ENCODE data around the gene ZFP82. TPM values are rescaled to one million over a fixed set of nuclear protein-coding genes. Genes with fewer than 3 reads are reported as not detected.

Gene ZFP82
- total and polyA plus RNA-seq, 7 donors: 0.60 to 8.2 (median 4.8) TPM

DNA sequence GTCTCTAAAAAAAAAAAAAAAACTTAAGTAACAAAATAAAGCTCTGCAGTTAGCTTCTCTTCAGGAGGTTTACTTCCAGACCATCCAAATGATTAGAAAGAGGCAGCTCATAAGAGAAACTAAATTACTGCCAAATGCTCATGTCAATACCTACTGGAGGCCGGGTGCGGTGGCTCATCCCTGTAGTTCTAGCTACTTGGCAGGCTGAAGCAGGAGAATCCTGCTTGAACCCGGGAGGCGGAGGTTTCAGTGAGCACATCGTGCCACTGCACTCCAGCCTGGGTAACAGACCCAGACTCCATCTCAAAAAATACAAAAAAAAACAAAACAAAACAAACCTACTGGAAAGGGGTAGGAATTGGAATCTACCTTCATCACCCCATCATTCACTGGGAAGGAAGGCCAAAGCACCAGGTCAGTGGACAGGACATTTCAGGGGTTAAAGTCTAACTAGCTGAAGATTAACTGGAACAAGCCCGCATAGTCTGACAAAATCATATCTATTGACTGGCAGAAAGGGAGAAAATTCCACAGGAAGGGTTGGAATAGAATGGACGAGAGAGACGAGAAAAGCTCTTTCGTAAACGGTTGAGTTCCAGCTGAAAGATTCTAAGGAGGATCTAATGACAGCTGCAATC lies 40.8 kb downstream of the ZFP82 start:
- H3K27me3 ChIP-seq: no peaks in the 10 kb centered on the region
- H3K4me3 ChIP-seq: peak overlapping the region in 3 of 4 donors; percentile 70 to 79 (median 77)
- no peak for DNase-seq
- 68 to 69% methylated on average over 9 to 10 of the region's 10 CpGs for WGBS, 2 donors
- intact Hi-C loops (cut with DNase I): loop anchor here (2.0 to 10.0 kb wide), 5 partner anchors 40 to 537 kb away; partner anchors contain the start of genes ZFP82, ZNF260, ZNF566 and ZNF568
- peaks cover 0 to 22% (median 13%) of the 10 kb centered on the region in 4 donors for H3K4me1 ChIP-seq
- no peak for TF ChIP-seq EP300 (IDR thresholded peaks at IDR 0.05)
- H3K27ac ChIP-seq: peak overlapping the region; percentile 85 to 88 (median 86)
- H3K36me3 ChIP-seq: no peaks in the 10 kb centered on the region
- peaks cover 0 to 2% (median 0%) of the 10 kb centered on the region in 4 donors for H3K9me3 ChIP-seq

DNA sequence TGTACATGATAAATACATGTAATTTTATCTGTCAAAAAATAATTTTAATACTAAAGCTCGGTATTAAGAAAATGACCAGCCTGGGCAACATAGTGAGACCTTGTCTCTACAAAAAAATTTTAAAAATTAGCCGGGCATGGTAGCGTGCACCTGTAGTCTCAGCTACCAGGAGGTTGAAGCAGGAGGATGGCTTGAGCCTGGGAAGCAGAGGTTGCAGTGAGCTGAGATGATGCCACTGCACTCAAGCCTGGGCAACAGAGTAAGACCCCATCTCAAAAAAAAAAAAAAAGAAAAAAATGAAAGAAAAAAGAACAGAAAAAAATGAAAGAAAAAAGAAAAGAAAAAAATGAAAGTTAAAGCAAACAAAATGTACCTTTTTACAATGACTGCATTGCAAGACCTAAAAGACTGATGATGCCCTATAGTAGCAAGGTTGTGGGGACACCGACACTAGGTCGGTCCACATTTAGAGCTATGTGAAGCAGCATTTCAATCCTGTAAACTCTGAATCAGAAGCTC lies 44.7 kb downstream of the ZFP82 start:
- no peaks in the 10 kb centered on the region for H3K36me3 ChIP-seq
- 97 to 99% methylated on average over 5 of the region's 5 CpGs for WGBS, 2 donors
- intact Hi-C loops (cut with DNase I): loop anchor here (10.0 kb wide), 1 partner anchor 541 kb away; the partner anchor contains the start of genes ZNF568 and ZNF829
- H3K4me1 ChIP-seq: peaks cover 0 to 16% (median 13%) of the 10 kb centered on the region in 4 donors
- no peaks in the 10 kb centered on the region for H3K27me3 ChIP-seq
- H3K27ac ChIP-seq: no peak overlapping the region
- DNase-seq: no peak
- TF ChIP-seq, protein P1, sequence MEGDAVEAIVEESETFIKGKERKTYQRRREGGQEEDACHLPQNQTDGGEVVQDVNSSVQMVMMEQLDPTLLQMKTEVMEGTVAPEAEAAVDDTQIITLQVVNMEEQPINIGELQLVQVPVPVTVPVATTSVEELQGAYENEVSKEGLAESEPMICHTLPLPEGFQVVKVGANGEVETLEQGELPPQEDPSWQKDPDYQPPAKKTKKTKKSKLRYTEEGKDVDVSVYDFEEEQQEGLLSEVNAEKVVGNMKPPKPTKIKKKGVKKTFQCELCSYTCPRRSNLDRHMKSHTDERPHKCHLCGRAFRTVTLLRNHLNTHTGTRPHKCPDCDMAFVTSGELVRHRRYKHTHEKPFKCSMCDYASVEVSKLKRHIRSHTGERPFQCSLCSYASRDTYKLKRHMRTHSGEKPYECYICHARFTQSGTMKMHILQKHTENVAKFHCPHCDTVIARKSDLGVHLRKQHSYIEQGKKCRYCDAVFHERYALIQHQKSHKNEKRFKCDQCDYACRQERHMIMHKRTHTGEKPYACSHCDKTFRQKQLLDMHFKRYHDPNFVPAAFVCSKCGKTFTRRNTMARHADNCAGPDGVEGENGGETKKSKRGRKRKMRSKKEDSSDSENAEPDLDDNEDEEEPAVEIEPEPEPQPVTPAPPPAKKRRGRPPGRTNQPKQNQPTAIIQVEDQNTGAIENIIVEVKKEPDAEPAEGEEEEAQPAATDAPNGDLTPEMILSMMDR (IDR thresholded peaks at IDR 0.05): no peak
- no peak for TF ChIP-seq EP300 (IDR thresholded peaks at IDR 0.05)
- no peak for TF ChIP-seq POLR2AphosphoS5 (IDR thresholded peaks at IDR 0.05)
- H3K4me3 ChIP-seq: no peak overlapping the region
- H3K9me3 ChIP-seq: peaks cover 0 to 6% (median 0%) of the 10 kb centered on the region in 4 donors

DNA sequence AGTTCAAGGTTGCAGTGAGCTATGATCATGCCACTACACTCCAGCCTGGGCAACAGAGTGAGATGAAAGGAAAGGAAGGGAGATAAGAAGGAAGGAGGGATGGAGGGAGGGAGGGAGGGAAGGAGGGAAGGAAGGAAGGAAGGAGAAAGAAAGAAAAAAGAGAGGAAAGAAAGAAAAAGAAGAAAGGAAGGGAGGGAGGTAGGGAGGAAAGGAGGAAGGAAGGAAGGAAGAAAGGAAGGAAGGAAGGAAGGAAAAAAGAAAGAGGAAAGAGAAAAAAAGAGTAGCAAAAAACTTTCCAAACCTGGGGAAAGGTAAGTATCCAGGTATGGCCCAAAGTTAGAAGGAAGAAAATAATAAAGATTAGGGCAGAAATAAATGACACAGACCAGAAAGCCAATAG lies 46.6 kb downstream of the ZFP82 start:
- no peak for TF ChIP-seq POLR2AphosphoS5 (IDR thresholded peaks at IDR 0.05)
- TF ChIP-seq POLR2A (IDR thresholded peaks at IDR 0.05): no peak
- TF ChIP-seq EP300 (IDR thresholded peaks at IDR 0.05): no peak
- TF ChIP-seq, protein P1 (IDR thresholded peaks at IDR 0.05): no peak
- DNase-seq: no peak
- peaks cover 8 to 13% (median 9%) of the 10 kb centered on the region in 4 donors for H3K36me3 ChIP-seq

DNA sequence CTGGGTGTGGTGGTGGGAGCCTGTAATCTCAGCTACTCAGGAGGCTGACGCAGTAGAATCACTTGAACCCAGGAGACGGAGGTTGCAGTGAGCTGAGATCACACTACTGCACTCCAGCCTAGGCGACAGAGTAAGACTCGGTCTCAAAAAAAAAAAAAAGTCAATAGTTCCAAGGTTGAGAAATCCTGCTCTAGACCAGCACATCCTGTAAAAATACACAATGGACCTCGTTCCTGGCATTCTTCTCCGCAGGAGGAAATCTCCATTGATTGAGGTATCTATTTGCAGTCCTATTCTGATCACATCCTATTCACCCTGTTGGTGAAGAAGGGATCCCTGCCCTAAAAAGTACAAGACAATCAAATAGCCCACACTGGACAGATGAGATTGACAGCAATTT lies 54.6 kb downstream of the ZFP82 start:
- 79 to 90% methylated on average over 6 of the region's 6 CpGs for WGBS, 2 donors
- Histone ChIP-seq H3K4me3 (no peak overlapping the region), H3K36me3 (peaks cover 20 to 72% (median 51%) of the 10 kb centered on the region in 4 donors), H3K4me1 (no peaks in the 10 kb centered on the region), H3K9me3 (peaks cover 0 to 10% (median 0%) of the 10 kb centered on the region in 4 donors), H3K27me3 (no peaks in the 10 kb centered on the region), H3K27ac (no peak overlapping the region)
- no peak for TF ChIP-seq POLR2A (IDR thresholded peaks at IDR 0.05)
- TF ChIP-seq, protein P1 (IDR thresholded peaks at IDR 0.05): no peak
- no peak for TF ChIP-seq POLR2AphosphoS5 (IDR thresholded peaks at IDR 0.05)
- no peak for TF ChIP-seq EP300 (IDR thresholded peaks at IDR 0.05)
- intact Hi-C loops (cut with DNase I): no loop called here
- no peak for DNase-seq

More for the DNA sequence above, 46.6 kb downstream of the ZFP82 start:
- Histone ChIP-seq H3K4me1 (peaks cover 0 to under 1% (median 0%) of the 10 kb centered on the region in 4 donors), H3K27ac (no peak overlapping the region), H3K4me3 (no peak overlapping the region), H3K27me3 (no peaks in the 10 kb centered on the region), H3K9me3 (peaks cover 0 to 6% (median 0%) of the 10 kb centered on the region in 4 donors)
- intact Hi-C loops (cut with DNase I): loop anchor here (10.0 kb wide), 1 partner anchor 543 kb away; the partner anchor contains the start of genes ZNF568 and ZNF829

Other genes starting within 250 kb of the ZFP82 start
- 1 to 10 TPM; 5.3 to 7.5 (median 6.8) TPM for gene ZNF565, start 204.0 kb downstream of the ZFP82 start, total RNA-seq
- gene ZNF565, start 204.0 kb downstream of the ZFP82 start, polyA plus RNA-seq: 1 to 10 TPM; 2.4 to 4.8 (median 2.5) TPM
- 10 to 100 TPM; 52.1 to 71.7 (median 57.5) TPM for gene ZNF146, start 203.5 kb downstream of the ZFP82 start, total RNA-seq
- gene ZNF146, start 203.5 kb downstream of the ZFP82 start, polyA plus RNA-seq: 10 to 100 TPM; 28.0 to 32.0 (median 30.0) TPM
- 10 to 100 TPM in 1 of 4 donors, 1 to 10 TPM in 3; 3.5 to 13.3 (median 7.6) TPM for gene ZFP14, start 39.4 kb downstream of the ZFP82 start, total RNA-seq
- 1 to 10 TPM in 1 of 3 donors, under 1 TPM in 2; 0.60 to 2.2 (median 0.92) TPM for gene ZFP14, start 39.4 kb downstream of the ZFP82 start, polyA plus RNA-seq
- 10 to 100 TPM; 15.5 to 21.6 (median 18.4) TPM for gene ZNF566, start 70.9 kb upstream of the ZFP82 start, total RNA-seq
- 1 to 10 TPM; 1.6 to 3.9 (median 2.4) TPM for gene ZNF566, start 70.9 kb upstream of the ZFP82 start, polyA plus RNA-seq
- gene ZNF260, start 109.6 kb upstream of the ZFP82 start, total RNA-seq: 10 to 100 TPM in 3 of 4 donors, 1 to 10 TPM in 1; 5.7 to 11.9 (median 11.0) TPM
- gene ZNF260, start 109.6 kb upstream of the ZFP82 start, polyA plus RNA-seq: 1 to 10 TPM; 1.8 to 3.5 (median 2.8) TPM
- 10 to 100 TPM; 14.2 to 25.2 (median 20.2) TPM for gene ZNF529, start 154.6 kb upstream of the ZFP82 start, total RNA-seq
- 1 to 10 TPM in 1 of 3 donors, under 1 TPM in 2; 0.60 to 3.5 (median 0.69) TPM for gene ZNF529, start 154.6 kb upstream of the ZFP82 start, polyA plus RNA-seq
- 10 to 100 TPM; 13.2 to 22.8 (median 19.5) TPM for gene ZNF382, start 186.7 kb upstream of the ZFP82 start, total RNA-seq
- 1 to 10 TPM in 1 of 3 donors, under 1 TPM in 1, not detected in 1; 0.60 to 2.1 TPM for gene ZNF382, start 186.7 kb upstream of the ZFP82 start, polyA plus RNA-seq
- gene ZNF461, start 248.2 kb upstream of the ZFP82 start, total RNA-seq: 10 to 100 TPM in 2 of 4 donors, 1 to 10 TPM in 2; 6.6 to 11.1 (median 9.4) TPM
- 1 to 10 TPM in 2 of 3 donors, under 1 TPM in 1; 0.92 to 3.6 (median 3.5) TPM for gene ZNF461, start 248.2 kb upstream of the ZFP82 start, polyA plus RNA-seq

All from sigmoid colon (tissue), 7 donors.